GOT3 (cell line): Measurements from ENCODE around the gene C11orf68.
"Not testable (repeated sequence)": the region's sequence is repeated elsewhere in the genome, so short reads cannot be mapped to it uniquely, and the experiment has no call there.

ENCODE experiments used
- DNase-seq: peaks from one replicate; lab custom pipeline; 2025; ENCODE audit warnings: mixed read lengths; lab: John Stamatoyannopoulos, UW

The C11orf68 gene

DNA sequence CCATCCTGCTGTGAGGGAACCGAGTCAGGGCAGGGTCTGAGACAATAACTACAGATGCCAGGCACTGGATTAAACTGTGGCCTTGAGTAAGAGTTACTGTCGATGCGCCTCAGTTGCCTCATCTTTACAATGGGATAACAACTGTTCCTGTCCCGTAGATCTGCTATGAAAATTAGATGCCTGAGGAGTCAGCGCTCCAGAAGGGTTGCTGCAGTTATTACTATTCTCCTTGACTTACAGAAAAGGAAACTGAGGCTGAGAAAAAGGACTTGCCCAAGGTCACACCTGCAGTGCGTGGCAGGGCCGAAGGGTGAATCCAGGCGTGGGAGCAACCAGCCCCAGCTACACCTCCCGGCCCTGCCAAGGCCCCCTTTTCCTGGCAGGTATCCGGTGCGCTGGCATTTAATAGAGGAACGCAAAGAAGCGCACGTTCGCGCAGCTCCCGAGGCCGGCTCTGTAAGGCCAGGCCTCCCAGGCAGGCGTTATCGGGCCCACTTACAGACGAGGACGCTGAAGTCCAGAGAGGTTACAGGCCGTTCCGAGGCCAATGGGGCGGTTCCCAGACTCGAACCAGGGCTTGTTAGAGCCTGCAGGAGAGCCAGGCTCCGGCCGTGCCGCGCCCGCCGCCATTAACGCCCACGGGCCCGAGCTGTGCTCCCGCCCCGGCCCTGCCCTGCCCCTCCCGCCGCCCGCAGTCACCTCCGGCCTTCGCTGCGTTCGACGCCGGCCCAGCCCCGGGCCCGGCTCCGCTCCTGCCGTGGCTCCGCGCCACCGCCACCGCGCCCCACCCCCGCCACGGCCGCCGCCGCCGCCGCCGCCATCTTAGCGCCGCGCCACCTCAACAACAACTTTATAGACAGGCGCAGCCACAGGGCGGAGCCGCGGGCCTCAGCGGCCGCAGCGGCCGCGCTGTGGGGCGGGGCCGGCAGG lies at the start of gene C11orf68:
TSS of gene C11orf68 (minus strand) at position 852 of the 930 bp plus-strand sequence. CDS start at position 821, 31 bp downstream.
- DNase-seq = no peak

DNA sequence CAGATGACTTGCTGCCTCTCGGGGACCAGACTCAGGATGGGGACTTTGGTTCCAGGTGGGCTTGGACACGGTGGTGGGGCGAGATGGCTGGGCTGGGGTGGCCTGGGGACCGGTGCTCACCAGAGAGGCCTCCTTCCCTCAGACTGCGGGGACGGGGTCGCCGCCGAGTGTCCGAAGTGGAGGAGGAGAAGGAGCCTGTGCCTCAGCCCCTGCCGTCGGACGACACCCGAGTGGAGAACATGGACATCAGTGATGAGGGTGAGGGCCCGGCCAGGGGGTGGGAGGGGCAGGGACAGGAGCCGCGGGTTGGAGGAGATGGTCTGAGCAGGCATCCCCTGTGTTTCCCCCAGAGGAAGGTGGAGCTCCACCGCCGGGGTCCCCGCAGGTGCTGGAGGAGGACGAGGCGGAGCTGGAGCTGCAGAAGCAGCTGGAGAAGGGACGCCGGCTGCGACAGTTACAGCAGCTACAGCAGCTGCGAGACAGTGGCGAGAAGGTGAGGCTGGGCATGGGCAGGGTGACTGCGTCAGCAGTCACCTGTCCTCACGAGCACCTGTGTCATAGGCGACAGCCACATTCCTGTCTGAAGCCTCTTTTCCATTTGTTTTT lies 48.6 kb upstream of the C11orf68 start:
- DNase-seq = no peak

GRCh38 chr11:65965986-65966762 lies 47.3 kb upstream of the C11orf68 start:
- DNase-seq = no peak

DNA sequence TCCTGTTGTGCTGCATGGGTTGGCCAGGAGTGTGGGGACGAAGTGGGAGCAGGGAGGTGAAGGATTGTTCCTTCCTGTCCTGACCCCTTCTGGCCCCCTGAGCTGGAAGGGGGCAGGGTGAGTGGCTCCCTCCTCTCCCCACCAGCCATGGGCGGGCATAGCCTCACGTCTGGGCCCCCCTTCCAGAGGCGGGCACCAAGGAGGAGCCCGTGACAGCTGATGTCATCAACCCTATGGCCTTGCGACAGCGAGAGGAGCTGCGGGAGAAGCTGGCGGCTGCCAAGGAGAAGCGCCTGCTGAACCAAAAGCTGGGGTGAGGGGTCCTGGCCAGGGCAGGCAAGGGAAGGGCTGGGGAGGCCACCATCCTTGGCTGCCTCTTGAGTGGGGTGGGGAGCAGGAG lies 46.0 kb upstream of the C11orf68 start:
- no peak for DNase-seq

DNA sequence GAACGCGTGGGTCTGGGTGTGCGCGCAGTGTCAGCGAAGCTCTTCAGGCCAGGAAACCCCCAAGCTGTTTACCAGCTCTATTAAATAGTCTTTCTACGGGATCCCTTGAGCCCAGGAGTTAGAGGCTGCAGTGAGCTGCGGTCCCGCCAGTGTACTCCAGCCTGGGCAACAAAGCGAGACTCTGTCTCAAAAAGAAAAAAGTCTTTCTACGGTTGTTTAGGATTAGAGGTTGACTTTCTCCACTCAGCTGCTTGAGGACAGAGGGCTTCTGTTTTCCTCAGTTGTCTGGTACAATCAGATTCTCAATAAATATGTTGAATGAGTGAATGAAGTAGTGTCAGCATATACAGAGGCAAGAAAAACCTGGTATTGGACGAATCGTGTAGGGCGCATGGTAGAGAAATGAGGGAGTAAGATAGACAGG lies 43.3 kb upstream of the C11orf68 start:
- no peak for DNase-seq

DNA sequence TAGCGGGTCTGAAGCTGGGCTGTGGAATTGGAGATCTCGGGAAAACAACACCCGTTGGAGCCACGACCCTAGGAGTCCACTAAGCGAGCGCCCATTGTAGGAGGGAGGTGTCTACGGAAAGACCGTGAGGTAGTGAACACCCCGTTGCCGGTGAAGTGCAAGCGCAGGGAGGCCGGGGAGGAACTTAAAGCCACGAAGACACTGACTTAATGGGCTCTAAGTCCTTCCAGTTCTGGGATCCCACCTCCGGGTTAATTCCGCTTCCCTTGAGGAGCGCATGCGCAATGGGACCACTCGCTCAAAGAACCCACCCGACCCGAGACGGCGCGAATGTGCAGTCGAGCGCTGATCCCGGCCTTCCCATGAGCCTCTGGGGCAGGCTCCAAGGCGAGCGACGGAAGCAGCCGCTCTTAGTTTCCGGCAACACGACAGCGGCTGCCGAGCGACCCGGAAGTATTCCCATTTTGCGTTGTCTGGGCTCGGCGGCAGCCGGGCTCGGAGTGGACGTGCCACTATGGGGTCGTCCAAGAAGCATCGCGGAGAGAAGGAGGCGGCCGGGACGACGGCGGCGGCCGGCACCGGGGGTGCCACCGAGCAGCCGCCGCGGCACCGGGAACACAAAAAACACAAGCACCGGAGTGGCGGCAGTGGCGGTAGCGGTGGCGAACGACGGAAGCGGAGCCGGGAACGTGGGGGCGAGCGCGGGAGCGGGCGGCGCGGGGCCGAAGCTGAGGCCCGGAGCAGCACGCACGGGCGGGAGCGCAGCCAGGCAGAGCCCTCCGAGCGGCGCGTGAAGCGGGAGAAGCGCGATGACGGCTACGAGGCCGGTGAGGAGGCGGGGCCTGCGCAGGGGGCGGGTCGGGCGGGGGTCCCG lies 42.6 kb upstream of the C11orf68 start, which contains the start of gene SART1:
TSS of gene SART1 (plus strand) at position 468 of the 874 bp plus-strand sequence. CDS start at position 515, 47 bp downstream.
- peak; percentile 46 for DNase-seq

DNA sequence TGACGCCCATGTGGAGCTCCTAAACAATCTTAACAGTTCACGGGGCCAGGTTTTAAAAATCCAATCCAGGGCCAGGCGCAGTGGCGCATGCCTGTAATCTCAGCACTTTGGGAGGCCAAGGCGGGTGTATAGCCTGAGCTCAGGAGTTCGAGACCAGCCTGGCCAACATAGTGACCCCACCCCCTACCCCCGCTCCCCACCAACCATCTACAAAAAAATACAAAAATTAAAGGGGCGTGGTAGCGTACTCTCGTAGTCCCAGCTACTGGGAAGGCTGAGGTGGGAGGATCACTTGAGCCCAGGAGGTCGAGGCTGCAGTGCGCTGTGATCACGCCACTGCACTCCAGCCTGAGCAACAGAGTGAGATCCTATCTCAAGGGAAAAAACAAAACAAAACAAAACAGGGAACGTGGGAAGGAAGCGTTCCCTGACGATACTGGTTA lies 42.0 kb upstream of the C11orf68 start:
- no peak for DNase-seq

- DNase-seq = no peak
These were observed 40.0 kb upstream of the C11orf68 start for GRCh38 chr11:65958774-65959420.

DNA sequence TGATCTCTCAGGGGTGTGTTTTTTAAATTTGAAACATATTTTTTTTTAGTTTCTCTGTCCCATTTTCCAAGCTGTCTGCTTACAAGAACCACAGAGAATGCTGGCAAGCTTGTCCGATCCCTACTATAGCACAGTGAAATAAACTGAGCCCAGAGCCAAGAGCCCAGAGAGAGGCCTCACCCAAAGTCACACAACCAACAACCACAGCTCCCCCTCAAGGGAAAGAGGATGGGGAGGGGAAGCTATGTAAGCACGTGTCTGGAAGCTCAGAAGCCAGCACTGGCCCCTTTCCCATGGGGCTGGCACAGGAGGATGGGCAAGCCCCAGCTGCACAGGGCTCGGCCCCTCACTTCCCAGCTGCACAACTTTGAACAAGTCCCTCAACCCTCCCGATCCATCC lies 39.4 kb upstream of the C11orf68 start:
- DNase-seq = no peak

DNA sequence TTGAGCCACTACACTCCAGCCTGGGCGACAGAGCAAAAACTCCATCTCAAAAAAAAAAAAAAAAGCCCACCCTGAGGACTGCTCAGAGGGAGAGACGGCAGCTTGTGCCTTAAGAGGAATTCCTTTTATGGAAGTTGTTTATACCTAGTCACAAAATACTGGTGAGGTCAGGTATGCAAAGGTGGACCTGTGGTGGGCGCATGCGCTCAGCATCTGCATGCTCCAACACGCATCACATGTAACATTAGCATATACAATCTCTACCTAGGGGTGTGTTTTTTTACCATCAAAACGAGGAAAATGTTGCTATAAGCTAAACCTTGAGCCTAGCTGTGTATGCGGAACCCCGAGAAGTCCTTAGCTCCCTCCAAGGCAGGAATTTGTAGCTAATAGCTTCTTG lies 35.9 kb upstream of the C11orf68 start:
- no peak for DNase-seq

- DNase-seq = no peak
These were observed 34.6 kb upstream of the C11orf68 start for GRCh38 chr11:65953471-65953870.

DNA sequence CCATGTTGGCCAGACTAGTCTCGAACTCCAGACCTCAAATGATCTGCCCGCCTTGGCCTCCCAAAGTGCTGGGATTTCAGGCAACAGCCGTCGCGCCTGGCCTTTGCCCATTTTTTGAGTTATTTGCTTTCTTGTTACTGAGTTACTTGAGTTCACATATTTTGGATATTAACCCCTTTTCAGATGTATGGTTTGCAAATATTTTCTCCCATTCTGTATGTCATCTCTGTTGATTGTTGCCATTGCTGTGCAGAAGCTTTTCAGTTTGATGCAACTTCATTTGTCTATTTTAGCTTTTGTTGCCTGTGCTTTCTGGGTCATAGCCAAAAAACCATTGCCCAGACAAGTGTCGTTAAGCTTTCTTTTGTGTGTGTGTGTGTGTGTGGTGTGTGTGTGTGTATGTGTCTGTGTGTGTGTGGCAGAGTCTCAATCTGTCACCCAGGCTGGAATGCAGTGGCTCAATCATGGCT lies 33.2 kb upstream of the C11orf68 start:
- no peak for DNase-seq

GRCh38 chr11:65951641-65952040 lies 32.8 kb upstream of the C11orf68 start:
- DNase-seq = not testable (repeated sequence)

DNA sequence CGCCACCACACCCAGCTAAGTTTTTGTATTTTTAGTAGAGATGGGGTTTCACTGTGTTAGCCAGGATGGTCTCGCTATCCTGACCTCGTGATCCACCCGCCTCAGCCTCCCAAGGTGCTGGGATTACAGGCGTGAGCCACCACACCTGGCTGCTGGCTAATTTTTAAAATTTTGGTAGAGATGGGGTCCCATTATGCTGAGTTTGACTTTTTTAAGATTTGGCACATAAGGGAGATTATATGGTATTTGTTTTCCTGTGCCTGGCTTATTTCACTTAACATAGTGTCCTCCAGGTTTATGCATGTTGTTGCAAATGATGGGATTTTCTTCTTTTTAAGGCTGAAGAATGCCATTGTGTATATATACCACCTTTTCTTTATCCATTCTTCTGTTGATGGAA lies 31.8 kb upstream of the C11orf68 start:
- not testable (repeated sequence) for DNase-seq

DNA sequence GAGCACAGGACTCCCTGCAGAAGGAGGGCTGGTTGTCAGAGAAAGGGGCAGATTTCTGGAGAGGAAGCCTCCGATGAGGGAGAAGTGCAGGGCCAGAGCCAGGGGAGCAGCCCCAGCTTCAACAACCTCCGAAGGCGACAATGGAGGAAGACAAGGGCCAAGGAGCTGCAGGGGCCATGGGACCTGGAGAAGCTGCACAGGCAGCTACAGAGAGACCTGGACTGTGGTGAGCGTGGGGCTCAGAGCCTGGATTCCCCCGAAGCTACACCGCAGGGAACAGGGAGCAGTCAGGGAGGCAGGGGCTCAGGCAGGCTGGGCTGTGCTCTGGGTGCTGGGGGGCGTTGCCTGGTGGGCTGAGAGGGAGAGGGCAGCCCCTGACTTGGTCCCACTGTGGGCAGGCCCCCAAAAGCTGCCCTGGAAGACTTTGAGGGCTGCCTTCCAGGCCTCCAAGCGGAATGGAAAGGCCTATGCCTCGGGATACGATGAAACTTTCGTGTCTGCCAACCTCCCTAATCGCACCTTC lies 28.8 kb upstream of the C11orf68 start:
- no peak for DNase-seq

GRCh38 chr11:65947133-65947532 lies 28.3 kb upstream of the C11orf68 start:
- DNase-seq = no peak

- DNase-seq = no peak
These were observed 27.8 kb upstream of the C11orf68 start for GRCh38 chr11:65946655-65947054.

DNA sequence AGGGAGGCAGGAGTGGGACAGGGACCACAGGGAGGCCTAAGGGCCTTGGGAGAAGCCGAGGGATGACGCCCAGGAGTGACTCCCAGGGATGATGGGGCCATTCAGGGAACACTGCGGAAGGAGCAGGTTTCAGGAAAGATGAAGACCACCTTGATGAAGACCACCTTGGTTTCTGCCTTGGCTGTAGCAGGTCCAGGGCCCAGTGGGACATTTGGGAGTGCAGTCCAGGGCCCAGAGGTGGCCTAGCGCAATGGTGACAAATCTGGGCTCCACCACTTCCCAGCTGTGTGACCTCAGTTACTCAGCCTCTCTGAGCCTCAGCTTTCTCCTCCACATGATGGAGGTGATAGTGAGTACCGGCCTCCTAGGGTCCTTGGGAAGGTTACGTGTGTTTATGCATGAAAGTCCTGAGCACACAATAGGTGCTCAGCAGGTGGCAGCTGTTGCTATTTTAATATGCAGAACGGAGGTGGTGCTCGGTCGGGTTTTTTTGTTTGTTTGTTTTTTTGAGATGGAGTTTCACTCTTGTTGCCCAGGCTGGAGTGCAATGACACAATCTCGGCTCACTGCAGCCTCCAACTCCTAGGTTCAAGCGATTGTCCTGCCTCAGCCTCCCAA lies 27.2 kb upstream of the C11orf68 start:
- DNase-seq = no peak

DNA sequence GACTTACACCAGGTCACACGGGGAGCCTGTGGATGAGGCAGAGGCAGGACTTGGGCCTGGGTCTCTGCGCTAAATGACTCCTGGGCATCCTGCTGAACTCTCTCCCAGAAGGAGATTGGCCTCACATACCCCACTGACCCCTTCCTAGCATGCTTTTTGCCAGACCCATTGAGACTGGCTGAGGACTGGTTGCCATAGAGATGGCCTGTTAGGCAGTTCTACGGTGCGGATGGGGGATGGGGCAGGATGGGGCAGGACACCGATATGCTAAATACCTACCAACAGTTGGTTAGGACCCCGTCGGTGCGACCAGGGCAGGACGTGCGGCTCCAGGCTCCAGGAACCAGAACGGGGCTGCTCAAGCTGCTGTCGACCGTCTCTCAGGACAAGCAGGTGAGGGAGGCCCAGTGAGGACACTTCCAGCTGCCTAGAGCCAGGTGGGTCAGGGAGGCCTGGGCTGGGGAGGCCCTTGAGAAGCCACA lies 26.6 kb upstream of the C11orf68 start, which contains the start of gene TSGA10IP:
TSS of gene TSGA10IP (plus strand) at position 51 of the 482 bp plus-strand sequence. CDS start at position 247, 196 bp downstream.
- DNase-seq = no peak

DNA sequence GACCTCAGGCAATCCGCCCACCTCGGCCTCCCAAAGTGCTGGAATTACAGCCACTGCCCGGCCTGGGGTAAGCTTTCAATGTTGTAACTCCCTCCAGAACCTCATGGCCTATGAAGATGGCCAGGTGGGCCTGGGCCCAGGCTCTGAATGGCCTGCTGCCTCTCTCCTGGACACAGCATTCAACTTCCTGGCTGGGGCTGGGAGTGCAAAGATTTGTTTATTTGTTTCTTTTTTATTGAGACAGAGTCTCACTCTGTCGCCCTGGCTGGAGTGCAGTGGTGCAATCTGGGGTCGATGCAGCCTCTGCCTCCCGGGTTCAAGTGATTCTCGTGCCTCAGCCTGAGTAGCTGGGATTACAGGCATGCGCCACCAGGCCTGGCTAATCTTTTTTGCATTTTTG lies 25.9 kb upstream of the C11orf68 start:
- no peak for DNase-seq
